ENCODE measurements around the gene MCC.

Gene MCC

DNA sequence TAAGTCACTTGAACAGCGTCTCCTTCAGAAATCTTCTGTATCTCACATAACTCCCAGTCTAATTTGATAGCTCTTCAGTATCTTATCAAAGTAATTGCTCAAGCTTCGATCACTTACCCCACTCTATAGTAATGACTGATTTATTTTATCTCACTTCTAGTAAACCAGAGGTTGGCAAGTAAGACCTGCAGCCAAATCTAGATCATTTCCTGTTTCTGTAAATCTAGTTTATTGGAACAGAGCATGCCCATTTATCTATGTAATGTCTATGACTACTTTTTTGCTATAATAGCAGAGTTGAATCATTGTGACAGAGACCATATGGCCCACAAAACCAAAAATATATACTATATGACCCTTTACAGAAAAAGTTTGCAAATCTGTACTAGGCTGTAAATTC, 93.6 kb downstream of the MCC start:
- H3K9me3 ChIP-seq (replicated peaks; ENCODE audit: insufficient read depth, low read length): no peaks in the 10 kb centered on the region
- DNase-seq: no peak
- no peaks in the 10 kb centered on the region for H3K79me2 ChIP-seq (ENCODE audit: low read length)
- no peak overlapping the region for H3K9ac ChIP-seq (ENCODE audit: low read length)
- no peaks in the 10 kb centered on the region for H4K20me1 ChIP-seq (ENCODE audit: insufficient read depth, low read length)
- TF ChIP-seq EZH2phosphoT487 (IDR thresholded peaks at IDR 0.05; ENCODE audit: low read length) (no peak), EZH2 (optimal IDR thresholded peaks at IDR 0.05; ENCODE audit: low read depth, low read length) (no peak)
- TF ChIP-seq, protein P1, sequence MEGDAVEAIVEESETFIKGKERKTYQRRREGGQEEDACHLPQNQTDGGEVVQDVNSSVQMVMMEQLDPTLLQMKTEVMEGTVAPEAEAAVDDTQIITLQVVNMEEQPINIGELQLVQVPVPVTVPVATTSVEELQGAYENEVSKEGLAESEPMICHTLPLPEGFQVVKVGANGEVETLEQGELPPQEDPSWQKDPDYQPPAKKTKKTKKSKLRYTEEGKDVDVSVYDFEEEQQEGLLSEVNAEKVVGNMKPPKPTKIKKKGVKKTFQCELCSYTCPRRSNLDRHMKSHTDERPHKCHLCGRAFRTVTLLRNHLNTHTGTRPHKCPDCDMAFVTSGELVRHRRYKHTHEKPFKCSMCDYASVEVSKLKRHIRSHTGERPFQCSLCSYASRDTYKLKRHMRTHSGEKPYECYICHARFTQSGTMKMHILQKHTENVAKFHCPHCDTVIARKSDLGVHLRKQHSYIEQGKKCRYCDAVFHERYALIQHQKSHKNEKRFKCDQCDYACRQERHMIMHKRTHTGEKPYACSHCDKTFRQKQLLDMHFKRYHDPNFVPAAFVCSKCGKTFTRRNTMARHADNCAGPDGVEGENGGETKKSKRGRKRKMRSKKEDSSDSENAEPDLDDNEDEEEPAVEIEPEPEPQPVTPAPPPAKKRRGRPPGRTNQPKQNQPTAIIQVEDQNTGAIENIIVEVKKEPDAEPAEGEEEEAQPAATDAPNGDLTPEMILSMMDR (IDR thresholded peaks at IDR 0.05; ENCODE audit: low read length): no peak
- H3K9me2 ChIP-seq (replicated peaks; ENCODE audit: insufficient read depth, low read length): no peaks in the 10 kb centered on the region
- no peaks in the 10 kb centered on the region for H3K36me3 ChIP-seq (replicated peaks; ENCODE audit: insufficient read depth, low read length)
- H3F3A ChIP-seq (ENCODE audit: insufficient read depth, low read length): no peaks in the 10 kb centered on the region
- no peaks in the 10 kb centered on the region for H3K4me1 ChIP-seq (ENCODE audit: low read length)
- H3K27me3 ChIP-seq (replicated peaks; ENCODE audit: insufficient read depth, low read length): no peaks in the 10 kb centered on the region
- H3K4me3 ChIP-seq (ENCODE audit: low read length): no peak overlapping the region
- H3K4me2 ChIP-seq (ENCODE audit: low read depth, low read length): no peak overlapping the region
- no peak overlapping the region for H2AFZ ChIP-seq (ENCODE audit: low read length)
- no peak overlapping the region for H3K27ac ChIP-seq (ENCODE audit: low read length)

DNA sequence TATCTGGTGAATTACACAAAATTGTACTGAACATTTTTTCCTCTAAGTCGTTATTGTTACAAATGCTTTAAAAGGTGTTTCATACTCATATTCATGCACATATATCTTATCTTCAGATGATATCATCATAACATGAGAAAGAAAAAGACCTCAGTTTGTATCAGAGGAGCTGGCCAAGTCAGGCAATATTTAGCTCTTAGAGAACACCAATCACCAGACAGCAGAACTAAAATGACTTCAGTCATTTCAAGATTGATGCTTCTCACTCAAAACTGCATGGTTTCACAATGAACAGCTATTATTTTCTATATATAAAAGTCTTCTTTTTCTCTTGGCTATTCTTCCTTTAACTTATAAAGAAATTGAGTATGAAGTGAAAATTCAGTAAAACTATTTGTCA, 98.0 kb downstream of the MCC start:
- H3K79me2 ChIP-seq (ENCODE audit: low read length): no peaks in the 10 kb centered on the region
- no peak overlapping the region for H3K9ac ChIP-seq (ENCODE audit: low read length)
- H3K4me3 ChIP-seq (ENCODE audit: low read length): no peak overlapping the region
- no peaks in the 10 kb centered on the region for H4K20me1 ChIP-seq (ENCODE audit: insufficient read depth, low read length)
- DNase-seq: no peak
- no peak overlapping the region for H2AFZ ChIP-seq (ENCODE audit: low read length)
- no peaks in the 10 kb centered on the region for H3K9me3 ChIP-seq (replicated peaks; ENCODE audit: insufficient read depth, low read length)
- no peaks in the 10 kb centered on the region for H3F3A ChIP-seq (ENCODE audit: insufficient read depth, low read length)
- no peaks in the 10 kb centered on the region for H3K36me3 ChIP-seq (replicated peaks; ENCODE audit: insufficient read depth, low read length)
- H3K4me1 ChIP-seq (ENCODE audit: low read length): no peaks in the 10 kb centered on the region
- no peaks in the 10 kb centered on the region for H3K27me3 ChIP-seq (replicated peaks; ENCODE audit: insufficient read depth, low read length)
- H3K4me2 ChIP-seq (ENCODE audit: low read depth, low read length): no peak overlapping the region
- H3K9me2 ChIP-seq (replicated peaks; ENCODE audit: insufficient read depth, low read length): no peaks in the 10 kb centered on the region
- H3K27ac ChIP-seq (ENCODE audit: low read length): no peak overlapping the region
- no peak for TF ChIP-seq EZH2 (optimal IDR thresholded peaks at IDR 0.05; ENCODE audit: low read depth, low read length)
- no peak for TF ChIP-seq EZH2phosphoT487 (IDR thresholded peaks at IDR 0.05; ENCODE audit: low read length)
- TF ChIP-seq, protein P1 (IDR thresholded peaks at IDR 0.05; ENCODE audit: low read length): no peak

- Histone ChIP-seq H3K4me1 (ENCODE audit: low read length) (no peaks in the 10 kb centered on the region), H3K36me3 (replicated peaks; ENCODE audit: insufficient read depth, low read length) (no peaks in the 10 kb centered on the region), H3K9me2 (replicated peaks; ENCODE audit: insufficient read depth, low read length) (no peaks in the 10 kb centered on the region), H3K4me2 (ENCODE audit: low read depth, low read length) (no peak overlapping the region), H2AFZ (ENCODE audit: low read length) (no peak overlapping the region), H3K4me3 (ENCODE audit: low read length) (no peak overlapping the region), H3K79me2 (ENCODE audit: low read length) (no peaks in the 10 kb centered on the region), H4K20me1 (ENCODE audit: insufficient read depth, low read length) (no peaks in the 10 kb centered on the region), H3K9ac (ENCODE audit: low read length) (no peak overlapping the region), H3K27ac (ENCODE audit: low read length) (no peak overlapping the region), H3K27me3 (replicated peaks; ENCODE audit: insufficient read depth, low read length) (no peaks in the 10 kb centered on the region), H3K9me3 (replicated peaks; ENCODE audit: insufficient read depth, low read length) (no peaks in the 10 kb centered on the region), H3F3A (ENCODE audit: insufficient read depth, low read length) (no peaks in the 10 kb centered on the region)
- no peak for TF ChIP-seq EZH2phosphoT487 (IDR thresholded peaks at IDR 0.05; ENCODE audit: low read length)
- TF ChIP-seq, protein P1 (IDR thresholded peaks at IDR 0.05; ENCODE audit: low read length): no peak
- DNase-seq: no peak
These were observed 99.1 kb downstream of the MCC start for GRCh38 chr5:113389116-113389515.

All from MM.1S (cell line).